ENCODE data around the gene INHBC.

DNA sequence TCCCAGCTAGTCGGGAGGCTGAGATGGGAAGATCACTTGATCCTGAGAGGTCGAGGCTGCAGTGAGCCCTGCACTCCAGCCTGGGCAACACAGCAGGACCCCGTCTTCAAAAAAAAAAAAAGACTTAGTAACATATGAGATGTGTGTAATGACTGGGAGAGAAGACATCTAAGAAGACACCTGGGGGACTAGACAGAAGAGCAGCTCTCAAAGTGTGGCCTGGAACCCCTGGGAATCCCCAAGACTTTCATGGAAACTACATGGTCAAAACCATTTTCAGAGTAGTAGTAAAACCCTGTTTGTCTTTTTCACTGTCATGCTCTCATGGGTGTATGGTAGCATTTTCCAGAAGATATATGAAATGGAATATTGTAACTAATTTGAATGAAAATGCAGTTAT lies 49.0 kb upstream of the INHBC start:
- TF ChIP-seq YY1 (IDR thresholded peaks at IDR 0.05; ENCODE audit: insufficient read depth, insufficient read length): no peak
- TF ChIP-seq ZNF274 (IDR thresholded peaks at IDR 0.05; ENCODE audit: low read depth, low read length): no peak
- TF ChIP-seq SUZ12 (IDR thresholded peaks at IDR 0.05; ENCODE audit: extremely low read depth, insufficient read depth, insufficient read length): no peak

All from NT2/D1 (cell line).